ENCODE results near the gene OSBP2. TPM values are rescaled to one million over a fixed set of nuclear protein-coding genes. Genes with fewer than 3 reads are reported as not detected.

The OSBP2 gene
- total and polyA plus RNA-seq, 5 donors = 4.1 to 12.3 (median 7.8) TPM

GRCh38 chr22:30878516-30879414, 184.1 kb downstream of the OSBP2 start:
- Histone ChIP-seq H3K27me3 (ENCODE audit: control insufficient read depth, insufficient read depth) (no peaks in the 10 kb centered on the region), H3K4me3 (ENCODE audit: low read length) (no peak overlapping the region), H3K9me3 (ENCODE audit: control insufficient read depth, low read length) (no peaks in the 10 kb centered on the region), H3K4me1 (ENCODE audit: control insufficient read depth, insufficient read depth, low read length) (peaks cover 19% of the 10 kb centered on the region), H3K27ac (ENCODE audit: low read length) (peak overlapping the region; percentile 91)
- WGBS = 57% methylated on average over 16 of the region's 16 CpGs
- intact Hi-C loops (cut with DNase I) = no loop called here
- ATAC-seq (no peak), DNase-seq (peak in 1 of 3 donors; percentile 65)

GRCh38 chr22:30879415-30879797, 184.7 kb downstream of the OSBP2 start:
- Histone ChIP-seq H3K27ac (ENCODE audit: low read length) (no peak overlapping the region), H3K4me1 (ENCODE audit: control insufficient read depth, insufficient read depth, low read length) (peaks cover 19% of the 10 kb centered on the region), H3K4me3 (ENCODE audit: low read length) (no peak overlapping the region), H3K27me3 (ENCODE audit: control insufficient read depth, insufficient read depth) (no peaks in the 10 kb centered on the region), H3K9me3 (ENCODE audit: control insufficient read depth, low read length) (no peaks in the 10 kb centered on the region)
- ATAC-seq (no peak), DNase-seq (peak in 1 of 3 donors; percentile 34)
- intact Hi-C loops (cut with DNase I) = no loop called here
- WGBS = 65% methylated on average over 8 of the region's 8 CpGs

- 91% methylated on average over 8 of the region's 8 CpGs for WGBS
- Histone ChIP-seq H3K4me3 (ENCODE audit: low read length) (no peak overlapping the region), H3K4me1 (ENCODE audit: control insufficient read depth, insufficient read depth, low read length) (peaks cover 19% of the 10 kb centered on the region), H3K27me3 (ENCODE audit: control insufficient read depth, insufficient read depth) (no peaks in the 10 kb centered on the region), H3K27ac (ENCODE audit: low read length) (no peak overlapping the region), H3K9me3 (ENCODE audit: control insufficient read depth, low read length) (no peaks in the 10 kb centered on the region)
- intact Hi-C loops (cut with DNase I) = no loop called here
- ATAC-seq = no peak
- DNase-seq = peak in 1 of 3 donors; percentile 33
Observed at GRCh38 chr22:30880181-30880601, 185.5 kb downstream of the OSBP2 start.

- H3K4me1 ChIP-seq (ENCODE audit: control insufficient read depth, insufficient read depth, low read length) = peaks cover 18% of the 10 kb centered on the region
- H3K9me3 ChIP-seq (ENCODE audit: control insufficient read depth, low read length) = no peaks in the 10 kb centered on the region
- 89% methylated on average over 5 of the region's 5 CpGs for WGBS
- ATAC-seq (no peak), DNase-seq (peak in 1 of 3 donors; percentile 35)
- intact Hi-C loops (cut with DNase I) = no loop called here
- H3K27ac ChIP-seq (ENCODE audit: low read length) = no peak overlapping the region
- H3K4me3 ChIP-seq (ENCODE audit: low read length) = no peak overlapping the region
- no peaks in the 10 kb centered on the region for H3K27me3 ChIP-seq (ENCODE audit: control insufficient read depth, insufficient read depth)
Observed at GRCh38 chr22:30880847-30881246, 186.2 kb downstream of the OSBP2 start.

- peak overlapping the region; percentile 18 for H3K27ac ChIP-seq (ENCODE audit: low read length)
- H3K4me1 ChIP-seq (ENCODE audit: control insufficient read depth, insufficient read depth, low read length) = peaks cover 12% of the 10 kb centered on the region
Observed at GRCh38 chr22:30881361-30882183, 186.9 kb downstream of the OSBP2 start.

GRCh38 chr22:30882184-30882717, 187.6 kb downstream of the OSBP2 start:
- Histone ChIP-seq H3K4me3 (ENCODE audit: low read length) (no peak overlapping the region), H3K4me1 (ENCODE audit: control insufficient read depth, insufficient read depth, low read length) (peaks cover 11% of the 10 kb centered on the region), H3K27me3 (ENCODE audit: control insufficient read depth, insufficient read depth) (no peaks in the 10 kb centered on the region), H3K9me3 (ENCODE audit: control insufficient read depth, low read length) (no peaks in the 10 kb centered on the region), H3K27ac (ENCODE audit: low read length) (peak overlapping the region; percentile 18)
- ATAC-seq (no peak), DNase-seq (peak in 1 of 3 donors; percentile 24)
- intact Hi-C loops (cut with DNase I) = no loop called here
- WGBS = 73% methylated on average over 6 of the region's 6 CpGs

More at GRCh38 chr22:30881361-30882183, 186.9 kb downstream of the OSBP2 start:
- intact Hi-C loops (cut with DNase I) = no loop called here
- DNase-seq (peak; percentile 31 to 83 (median 78)), ATAC-seq (peak; percentile 36 to 69)
- Histone ChIP-seq H3K27me3 (ENCODE audit: control insufficient read depth, insufficient read depth) (no peaks in the 10 kb centered on the region), H3K4me3 (ENCODE audit: low read length) (no peak overlapping the region), H3K9me3 (ENCODE audit: control insufficient read depth, low read length) (no peaks in the 10 kb centered on the region)
- WGBS = 52% methylated on average over 14 of the region's 14 CpGs

GRCh38 chr22:30882974-30883533, 188.4 kb downstream of the OSBP2 start:
- no peak for ATAC-seq
- no peak overlapping the region for H3K27ac ChIP-seq (ENCODE audit: low read length)
- no peak overlapping the region for H3K4me3 ChIP-seq (ENCODE audit: low read length)
- peak in 1 of 3 donors; percentile 24 for DNase-seq
- no peaks in the 10 kb centered on the region for H3K27me3 ChIP-seq (ENCODE audit: control insufficient read depth, insufficient read depth)
- H3K9me3 ChIP-seq (ENCODE audit: control insufficient read depth, low read length) = no peaks in the 10 kb centered on the region
- 97% methylated on average over 4 of the region's 4 CpGs for WGBS
- intact Hi-C loops (cut with DNase I) = no loop called here
- H3K4me1 ChIP-seq (ENCODE audit: control insufficient read depth, insufficient read depth, low read length) = peaks cover 6% of the 10 kb centered on the region

- intact Hi-C loops (cut with DNase I) = no loop called here
- Histone ChIP-seq H3K27me3 (ENCODE audit: control insufficient read depth, insufficient read depth) (no peaks in the 10 kb centered on the region), H3K9me3 (ENCODE audit: control insufficient read depth, low read length) (no peaks in the 10 kb centered on the region), H3K4me3 (ENCODE audit: low read length) (no peak overlapping the region), H3K4me1 (ENCODE audit: control insufficient read depth, insufficient read depth, low read length) (no peaks in the 10 kb centered on the region), H3K27ac (ENCODE audit: low read length) (no peak overlapping the region)
- peak in 2 of 3 donors; percentile 5 for DNase-seq
- 91% methylated on average over 7 of the region's 7 CpGs for WGBS
- ATAC-seq = no peak
Observed at GRCh38 chr22:30883586-30884145, 189.0 kb downstream of the OSBP2 start.

GRCh38 chr22:30884211-30885000, 189.7 kb downstream of the OSBP2 start:
- ATAC-seq = no peak

GRCh38 chr22:30885001-30885366, 190.3 kb downstream of the OSBP2 start:
- Histone ChIP-seq H3K27ac (ENCODE audit: low read length) (no peak overlapping the region), H3K9me3 (ENCODE audit: control insufficient read depth, low read length) (no peaks in the 10 kb centered on the region), H3K4me3 (ENCODE audit: low read length) (no peak overlapping the region), H3K27me3 (ENCODE audit: control insufficient read depth, insufficient read depth) (no peaks in the 10 kb centered on the region), H3K4me1 (ENCODE audit: control insufficient read depth, insufficient read depth, low read length) (no peaks in the 10 kb centered on the region)
- DNase-seq = no peak
- ATAC-seq = no peak
- intact Hi-C loops (cut with DNase I) = no loop called here
- WGBS = 78% methylated on average over 5 of the region's 5 CpGs

More at GRCh38 chr22:30884211-30885000, 189.7 kb downstream of the OSBP2 start:
- intact Hi-C loops (cut with DNase I) = no loop called here
- Histone ChIP-seq H3K9me3 (ENCODE audit: control insufficient read depth, low read length) (no peaks in the 10 kb centered on the region), H3K27me3 (ENCODE audit: control insufficient read depth, insufficient read depth) (no peaks in the 10 kb centered on the region), H3K4me3 (ENCODE audit: low read length) (no peak overlapping the region), H3K4me1 (ENCODE audit: control insufficient read depth, insufficient read depth, low read length) (no peaks in the 10 kb centered on the region), H3K27ac (ENCODE audit: low read length) (no peak overlapping the region)
- peak in 2 of 3 donors; percentile 1 to 9 for DNase-seq
- 84% methylated on average over 18 of the region's 18 CpGs for WGBS

Data from right cardiac atrium (tissue), 5 donors.